IPS-NIHi7 (cell line): ENCODE results near the gene THOC7.

Source experiments
- DNase-seq: peaks from one replicate; pipeline ENCODE4 v3.0.0; 2012; ENCODE audit warnings: mixed read lengths; ENCODE audit errors: extremely low spot score

Gene THOC7

GRCh38 chr3:63863150-63864007 lies at the start of gene THOC7, which contains the start of gene ATXN7:
Gene THOC7 (minus strand): TSS chr3:63863805. CDS start chr3:63863790, 15 bp downstream.
Gene ATXN7 (plus strand): TSS chr3:63863867. CDS start chr3:63912599, 48,732 bp downstream.
- DNase-seq = peak; percentile 59

GRCh38 chr3:63912768-63913588 lies 49.4 kb upstream of the THOC7 start:
- DNase-seq = peak; percentile 53

- peak; percentile 83 for DNase-seq
Measured at GRCh38 chr3:63911873-63912767, 48.5 kb upstream of the THOC7 start, which contains the start of gene SCAANT1. Gene SCAANT1 (minus strand): TSS chr3:63912383.

- no peak for DNase-seq
Measured at GRCh38 chr3:63911509-63911872, 47.9 kb upstream of the THOC7 start.

GRCh38 chr3:63910891-63911290 lies 47.3 kb upstream of the THOC7 start:
- DNase-seq = no peak

GRCh38 chr3:63910001-63910400 lies 46.4 kb upstream of the THOC7 start:
- DNase-seq = no peak

GRCh38 chr3:63909431-63909830 lies 45.8 kb upstream of the THOC7 start:
- no peak for DNase-seq

- DNase-seq = no peak
Measured at GRCh38 chr3:63908776-63909175, 45.2 kb upstream of the THOC7 start.

- peak; percentile 24 for DNase-seq
Measured at GRCh38 chr3:63908081-63908736, 44.6 kb upstream of the THOC7 start.

- DNase-seq = no peak
Measured at GRCh38 chr3:63905731-63906620, 42.4 kb upstream of the THOC7 start.

- no peak for DNase-seq
Measured at GRCh38 chr3:63900459-63900858, 36.9 kb upstream of the THOC7 start.

- DNase-seq = no peak
Measured at GRCh38 chr3:63900010-63900409, 36.4 kb upstream of the THOC7 start.

GRCh38 chr3:63896332-63897030 lies 32.9 kb upstream of the THOC7 start:
- DNase-seq = no peak

- no peak for DNase-seq
Measured at GRCh38 chr3:63895422-63896189, 32.0 kb upstream of the THOC7 start.

- no peak for DNase-seq
Measured at GRCh38 chr3:63892773-63893352, 29.3 kb upstream of the THOC7 start.

GRCh38 chr3:63891518-63891917 lies 27.9 kb upstream of the THOC7 start:
- no peak for DNase-seq

GRCh38 chr3:63886858-63887257 lies 23.3 kb upstream of the THOC7 start:
- DNase-seq = no peak

- no peak for DNase-seq
Measured at GRCh38 chr3:63880653-63881052, 17.0 kb upstream of the THOC7 start.
